ENCODE measurements around the gene CCDC174. TPM values are rescaled to one million over a fixed set of nuclear protein-coding genes. Genes with fewer than 3 reads are reported as not detected.

Gene CCDC174
- polyA plus RNA-seq, 1 experiment = 13.9 TPM

DNA sequence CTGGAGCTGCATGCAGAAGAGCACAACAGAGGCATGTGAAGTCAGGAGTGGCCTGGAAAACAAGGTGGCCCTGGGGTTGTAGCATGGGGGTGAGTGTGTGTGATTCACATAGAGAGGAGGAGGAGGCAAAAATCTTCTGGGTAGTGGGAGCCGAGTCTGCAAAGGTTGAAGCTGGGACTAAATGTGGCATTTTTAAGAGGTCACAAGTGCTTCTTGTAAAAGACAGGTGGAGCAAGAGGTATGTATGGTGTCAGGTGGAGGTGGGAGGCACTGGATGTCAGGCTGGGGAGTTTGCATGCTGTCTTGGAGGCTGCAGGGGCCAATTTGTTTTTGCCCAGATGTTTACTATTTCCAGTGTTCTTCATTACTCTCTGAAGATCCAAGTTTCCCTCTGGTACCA is 65.7 kb downstream of the CCDC174 start:
- Histone ChIP-seq H3K27ac (ENCODE audit: low read depth, low read length) (no peak overlapping the region), H3K4me3 (ENCODE audit: low read depth, low read length) (no peak overlapping the region), H3K27me3 (ENCODE audit: control insufficient read depth, insufficient read depth, low read length) (peaks cover 5% of the 10 kb centered on the region), H3K9me3 (ENCODE audit: control insufficient read depth, insufficient read depth, low read length) (no peaks in the 10 kb centered on the region)
- CTCF ChIA-PET = no interaction called here
- TF ChIP-seq, protein P1, sequence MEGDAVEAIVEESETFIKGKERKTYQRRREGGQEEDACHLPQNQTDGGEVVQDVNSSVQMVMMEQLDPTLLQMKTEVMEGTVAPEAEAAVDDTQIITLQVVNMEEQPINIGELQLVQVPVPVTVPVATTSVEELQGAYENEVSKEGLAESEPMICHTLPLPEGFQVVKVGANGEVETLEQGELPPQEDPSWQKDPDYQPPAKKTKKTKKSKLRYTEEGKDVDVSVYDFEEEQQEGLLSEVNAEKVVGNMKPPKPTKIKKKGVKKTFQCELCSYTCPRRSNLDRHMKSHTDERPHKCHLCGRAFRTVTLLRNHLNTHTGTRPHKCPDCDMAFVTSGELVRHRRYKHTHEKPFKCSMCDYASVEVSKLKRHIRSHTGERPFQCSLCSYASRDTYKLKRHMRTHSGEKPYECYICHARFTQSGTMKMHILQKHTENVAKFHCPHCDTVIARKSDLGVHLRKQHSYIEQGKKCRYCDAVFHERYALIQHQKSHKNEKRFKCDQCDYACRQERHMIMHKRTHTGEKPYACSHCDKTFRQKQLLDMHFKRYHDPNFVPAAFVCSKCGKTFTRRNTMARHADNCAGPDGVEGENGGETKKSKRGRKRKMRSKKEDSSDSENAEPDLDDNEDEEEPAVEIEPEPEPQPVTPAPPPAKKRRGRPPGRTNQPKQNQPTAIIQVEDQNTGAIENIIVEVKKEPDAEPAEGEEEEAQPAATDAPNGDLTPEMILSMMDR (IDR thresholded peaks at IDR 0.05; ENCODE audit: low read depth, low read length) = no peak
- no peak for DNase-seq (ENCODE audit: low read depth, low spot score)
- POLR2A ChIA-PET = no interaction called here

DNA sequence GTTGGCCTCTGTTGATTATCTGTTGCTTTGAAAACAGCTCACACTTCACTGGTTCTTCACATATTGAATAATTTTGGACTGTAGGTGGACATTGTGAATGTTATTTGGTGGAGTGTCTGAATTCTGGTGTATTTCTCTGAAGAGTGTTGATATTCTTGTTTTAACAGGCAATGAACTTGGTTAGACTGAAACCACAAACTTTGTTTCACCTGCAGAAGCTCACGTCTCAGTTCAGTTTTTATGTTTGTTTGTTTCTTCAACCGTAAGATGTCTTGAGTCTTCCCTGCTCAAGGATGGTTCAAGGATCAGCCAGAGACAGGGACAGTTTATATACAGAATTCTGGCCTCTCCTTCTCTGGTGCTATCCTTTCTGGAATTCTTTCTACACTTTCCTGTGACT is 67.0 kb downstream of the CCDC174 start:
- CTCF ChIA-PET = no interaction called here
- TF ChIP-seq, protein P1 (IDR thresholded peaks at IDR 0.05; ENCODE audit: low read depth, low read length) = no peak
- Histone ChIP-seq H3K9me3 (ENCODE audit: control insufficient read depth, insufficient read depth, low read length) (no peaks in the 10 kb centered on the region), H3K4me3 (ENCODE audit: low read depth, low read length) (no peak overlapping the region), H3K27ac (ENCODE audit: low read depth, low read length) (no peak overlapping the region), H3K27me3 (ENCODE audit: control insufficient read depth, insufficient read depth, low read length) (peaks cover under 1% of the 10 kb centered on the region)
- POLR2A ChIA-PET = no interaction called here
- DNase-seq (ENCODE audit: low read depth, low spot score) = no peak

DNA sequence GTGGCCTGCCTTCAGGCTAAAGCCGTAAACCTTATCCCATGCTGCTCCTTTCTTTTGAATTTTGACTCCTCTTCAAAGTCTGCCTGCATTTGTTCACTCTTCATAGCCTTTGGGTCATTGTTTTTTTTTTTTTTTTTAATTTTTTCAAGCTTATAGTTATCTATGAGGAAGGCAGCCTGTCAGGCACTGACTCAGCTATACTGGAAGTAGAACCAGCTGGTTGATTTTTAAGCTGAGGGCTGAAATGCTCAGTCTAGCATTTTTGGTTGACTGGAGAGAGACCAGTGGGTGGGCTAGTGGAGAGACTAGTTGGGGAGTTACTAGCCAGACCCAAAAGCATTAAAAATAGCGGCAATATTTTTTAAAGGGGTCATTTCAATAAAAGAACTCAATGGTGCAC is 67.4 kb downstream of the CCDC174 start:
- Histone ChIP-seq H3K4me3 (ENCODE audit: low read depth, low read length) (no peak overlapping the region), H3K9me3 (ENCODE audit: control insufficient read depth, insufficient read depth, low read length) (no peaks in the 10 kb centered on the region), H3K27ac (ENCODE audit: low read depth, low read length) (no peak overlapping the region), H3K27me3 (ENCODE audit: control insufficient read depth, insufficient read depth, low read length) (no peaks in the 10 kb centered on the region)
- ChIA-PET CTCF (interaction anchor here (0.6 kb wide), 1 partner anchor 27 kb away, joined by 4 read pairs; no protein-coding TSS in a partner anchor), POLR2A (interaction anchor here (0.7 kb wide), 1 partner anchor 8 kb away, joined by 4 read pairs; no protein-coding TSS in a partner anchor)
- TF ChIP-seq, protein P1 (IDR thresholded peaks at IDR 0.05; ENCODE audit: low read depth, low read length) = no peak
- no peak for DNase-seq (ENCODE audit: low read depth, low spot score)

DNA sequence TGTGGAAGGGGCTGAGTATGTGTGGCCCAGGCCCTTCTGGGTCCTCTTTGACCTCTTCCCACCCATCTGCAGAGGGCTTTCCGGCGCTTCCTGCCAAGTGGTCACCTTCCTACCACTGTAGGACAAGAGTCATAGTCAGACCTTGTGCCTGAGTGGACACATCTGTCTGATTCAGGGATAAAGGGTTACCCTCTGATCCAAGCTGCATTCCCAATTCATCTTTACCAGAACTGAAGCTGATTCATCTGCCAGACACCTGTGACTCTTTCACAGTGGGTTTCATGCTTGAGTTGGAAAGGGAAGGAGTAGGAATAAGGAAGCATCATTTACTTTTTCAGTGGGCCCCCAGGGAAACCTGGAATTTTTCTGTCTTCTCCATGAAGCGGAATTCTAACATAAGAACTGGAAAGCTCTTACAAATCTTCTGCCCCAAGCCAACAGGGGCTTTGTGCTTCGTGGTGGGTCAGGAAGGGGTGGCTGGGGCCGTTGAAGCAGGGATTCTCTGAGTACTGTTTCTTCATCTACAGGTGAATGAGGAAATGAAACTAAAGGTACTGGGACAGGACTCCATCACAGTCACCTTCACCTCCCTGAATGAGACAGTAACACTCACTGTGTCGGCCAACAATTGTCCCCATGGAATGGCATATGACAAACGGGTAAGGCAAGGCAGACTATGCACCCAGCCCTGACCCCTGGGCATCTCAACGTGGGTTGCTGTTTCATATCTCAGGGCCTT is 69.7 kb downstream of the CCDC174 start:
- no peak overlapping the region for H3K4me3 ChIP-seq (ENCODE audit: low read depth, low read length)
- DNase-seq (ENCODE audit: low read depth, low spot score) = no peak
- H3K27ac ChIP-seq (ENCODE audit: low read depth, low read length) = no peak overlapping the region
- H3K27me3 ChIP-seq (ENCODE audit: control insufficient read depth, insufficient read depth, low read length) = no peaks in the 10 kb centered on the region
- no peaks in the 10 kb centered on the region for H3K9me3 ChIP-seq (ENCODE audit: control insufficient read depth, insufficient read depth, low read length)
- ChIA-PET POLR2A (no interaction called here), CTCF (interaction anchor here (0.8 kb wide), 1 partner anchor 11 kb away, joined by 4 read pairs; no protein-coding TSS in a partner anchor)
- TF ChIP-seq, protein P1 (IDR thresholded peaks at IDR 0.05; ENCODE audit: low read depth, low read length) = no peak

Other genes starting within 250 kb of the CCDC174 start
- gene SLC6A6, start 249.2 kb upstream of the CCDC174 start, polyA plus RNA-seq (2011; rRNA removed) = 30.8 and 33.5 TPM in 2 replicates
- gene GRIP2, start 111.4 kb upstream of the CCDC174 start, polyA plus RNA-seq (2011; rRNA removed) = not detected in 2 replicates
- not detected in 2 replicates for gene C3orf20, start 23.4 kb downstream of the CCDC174 start, polyA plus RNA-seq (2011; rRNA removed)
- gene FGD5, start 167.2 kb downstream of the CCDC174 start, polyA plus RNA-seq (2011; rRNA removed) = not detected in 2 replicates